DMS 273 (cell line): ENCODE measurements around the gene TBC1D22A.
A peak's percentile ranks its signal among the peaks of the same experiment; 100 is the strongest.

ENCODE experiments used
- DNase-seq: peaks from one replicate; lab custom pipeline; 2025; ENCODE audit not compliant: unreplicated experiment; lab: John Stamatoyannopoulos, UW

TBC1D22A gene

DNA sequence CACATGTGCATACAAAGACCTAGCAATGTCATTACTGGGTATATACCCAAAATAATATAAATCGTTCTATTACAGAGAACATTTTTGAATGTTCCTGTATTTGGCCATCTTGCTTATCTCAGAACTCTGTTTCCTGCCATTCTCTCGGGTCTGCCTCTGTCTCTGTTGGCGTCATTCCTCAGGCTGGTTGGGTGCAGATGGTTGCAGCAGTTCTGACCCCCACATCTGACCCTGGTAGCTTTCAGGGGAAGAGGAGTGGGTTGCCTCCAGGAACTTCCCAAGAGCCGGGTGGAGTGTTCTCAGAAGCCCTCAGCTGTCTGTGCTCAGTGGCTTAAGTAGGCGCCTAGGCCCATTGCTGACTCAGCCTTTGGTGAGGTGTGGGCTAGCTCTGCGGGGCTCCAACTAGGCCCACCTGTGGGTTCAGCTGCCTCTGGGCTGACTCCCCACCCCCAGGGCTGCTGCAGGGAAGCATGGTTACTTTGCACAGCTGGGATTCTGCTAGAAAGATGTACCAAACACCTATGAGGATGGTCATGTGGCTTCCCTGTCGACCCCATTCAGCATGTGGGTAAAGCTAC, 114.0 kb downstream of the TBC1D22A start:
- no peak for DNase-seq

DNA sequence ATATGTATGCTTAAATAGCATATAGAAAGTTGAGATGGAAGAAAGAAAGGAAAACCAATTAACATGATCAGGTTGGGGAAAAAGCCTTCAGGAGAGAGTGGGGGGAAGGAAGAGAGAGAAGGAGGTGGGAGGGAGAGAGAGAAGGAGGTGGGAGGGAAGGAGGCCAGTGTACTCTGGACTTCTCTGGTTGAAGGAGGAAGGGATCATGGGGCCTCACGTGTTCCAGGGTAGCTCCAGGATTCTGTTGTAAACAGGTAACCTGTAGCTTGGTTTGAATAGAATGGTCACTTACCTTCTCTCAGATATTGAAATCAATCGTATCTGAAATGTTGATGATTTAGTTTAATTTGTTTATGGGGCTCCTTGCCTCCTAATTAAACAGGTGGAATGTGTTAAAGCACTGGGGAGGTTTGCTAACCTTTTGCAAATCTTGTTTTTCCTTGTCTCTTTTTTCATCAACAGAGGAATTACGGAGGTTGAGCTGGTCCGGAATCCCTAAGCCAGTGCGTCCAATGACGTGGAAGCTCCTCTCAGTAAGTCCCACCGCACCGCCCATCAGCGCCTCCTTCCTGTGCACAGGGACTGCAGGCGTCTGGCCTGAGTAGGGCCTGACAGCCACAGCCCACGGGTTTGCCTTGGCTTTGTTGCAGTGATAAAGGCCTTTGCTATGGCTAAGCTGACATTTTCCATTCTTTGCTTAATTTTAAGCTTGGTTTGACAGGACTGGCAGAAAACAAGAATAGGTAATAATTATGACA, 115.9 kb downstream of the TBC1D22A start:
- no peak for DNase-seq

DNA sequence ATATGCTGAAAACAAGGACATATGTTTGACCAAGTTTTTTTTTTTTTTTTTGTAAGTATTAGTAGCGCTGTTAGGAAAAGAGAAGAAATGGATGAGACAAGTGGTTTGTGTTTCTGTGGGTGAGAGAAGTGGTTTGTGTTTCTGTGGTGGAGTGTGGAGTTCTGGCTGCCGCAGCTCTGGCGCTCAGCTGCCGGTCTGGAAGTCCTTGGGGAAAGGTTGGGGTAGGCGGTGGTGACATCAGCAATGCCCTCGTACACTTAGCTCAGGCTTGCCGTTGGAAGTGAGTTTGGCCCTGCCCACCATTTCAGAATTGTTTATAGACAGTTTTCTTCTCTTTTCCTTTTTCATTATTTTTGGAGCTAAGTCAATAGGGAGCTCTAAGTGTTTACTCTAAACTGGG, 116.6 kb downstream of the TBC1D22A start:
- DNase-seq = no peak

DNA sequence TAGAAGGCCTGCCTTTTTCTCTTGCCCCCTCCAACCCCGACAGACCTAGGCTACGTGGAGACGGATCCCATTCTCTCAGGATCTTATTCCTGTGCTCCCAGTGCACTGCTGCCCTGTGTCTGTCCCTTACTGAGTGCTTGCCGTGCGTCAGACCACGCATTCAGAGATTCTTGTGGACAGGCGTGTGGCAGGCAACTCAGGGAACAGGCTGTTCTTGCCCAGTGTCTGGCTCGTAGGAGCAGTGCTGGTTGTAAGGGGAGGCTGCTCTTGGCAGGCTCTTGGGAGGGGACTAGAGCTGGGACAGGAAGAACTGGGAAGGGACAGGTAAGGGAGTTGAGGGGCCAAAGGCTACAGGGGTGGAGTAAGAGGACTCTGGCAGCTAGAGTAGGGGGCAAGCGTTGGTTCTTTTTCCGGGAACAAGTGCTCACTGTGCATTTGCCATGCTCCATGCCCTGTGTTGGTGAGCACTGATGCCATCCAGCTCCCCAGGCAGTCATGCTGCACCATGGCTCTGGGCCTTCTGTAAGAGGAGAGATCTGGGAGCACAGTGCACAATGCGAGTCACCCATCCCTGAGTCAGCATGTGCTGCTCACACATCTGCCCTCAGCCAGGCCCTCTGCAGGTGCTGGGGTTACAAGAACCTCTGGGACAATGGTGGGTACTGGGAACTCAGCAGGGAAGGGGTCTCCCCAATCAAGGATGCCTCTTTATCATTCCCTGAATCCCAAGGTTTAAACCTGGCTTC, 119.1 kb downstream of the TBC1D22A start:
- DNase-seq = no peak

DNA sequence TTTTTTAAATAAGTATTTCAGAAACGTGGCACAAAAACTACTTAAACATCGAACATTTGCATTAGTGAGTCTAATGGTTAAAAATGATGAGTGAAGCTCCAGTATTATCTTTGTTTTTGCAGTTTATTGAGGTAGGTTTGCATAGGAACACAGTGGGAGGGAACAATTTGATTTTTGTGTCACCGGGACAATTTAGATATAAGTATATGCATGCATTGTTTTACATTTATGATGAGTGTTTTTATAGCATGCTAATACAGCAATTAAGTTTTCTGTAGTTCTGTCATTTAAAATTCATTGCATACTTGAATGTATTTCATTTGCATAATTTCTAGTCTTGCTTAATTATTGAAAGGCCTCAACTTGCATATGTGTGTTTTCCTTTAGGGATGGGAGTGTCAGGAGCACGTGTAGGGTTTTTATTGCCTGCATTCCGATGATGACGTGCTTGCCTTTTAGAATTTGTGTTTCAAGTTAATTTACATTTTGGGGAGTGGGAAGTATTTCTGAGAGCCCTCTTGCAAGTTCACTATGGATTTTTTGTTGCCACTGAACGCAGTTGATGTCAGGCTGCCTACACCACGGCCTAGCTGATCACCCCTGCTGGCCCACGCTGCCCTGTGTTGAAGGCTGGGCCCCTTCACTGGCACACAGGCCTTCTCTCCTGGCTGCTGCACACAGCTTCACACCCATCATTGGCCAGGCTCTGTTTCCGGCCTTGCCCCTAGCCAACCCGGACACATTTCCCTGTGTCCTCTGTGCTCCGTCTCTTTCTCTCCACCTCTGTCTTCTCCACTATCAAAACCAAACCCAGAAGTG, 120.9 kb downstream of the TBC1D22A start:
- no peak for DNase-seq

DNA sequence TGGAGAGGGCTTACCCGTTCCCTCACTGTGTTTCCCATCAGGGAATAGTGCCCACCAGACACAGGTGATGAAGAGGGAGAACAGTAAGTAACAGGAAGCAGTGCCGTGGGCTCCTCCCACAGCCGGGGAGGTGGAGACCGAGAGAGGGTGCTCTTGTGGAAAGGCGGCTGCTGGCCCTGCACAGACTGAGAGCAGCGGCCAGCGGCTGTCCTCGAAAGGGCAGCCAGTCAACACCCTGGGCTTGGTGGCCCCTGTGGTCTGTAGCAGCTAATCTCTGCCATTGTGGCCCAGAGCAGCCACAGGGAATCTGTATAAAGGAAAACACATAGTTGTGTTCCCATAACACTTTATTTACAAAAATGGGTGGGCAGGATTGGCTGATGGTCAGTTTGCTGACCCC, 121.9 kb downstream of the TBC1D22A start:
- DNase-seq = no peak

DNA sequence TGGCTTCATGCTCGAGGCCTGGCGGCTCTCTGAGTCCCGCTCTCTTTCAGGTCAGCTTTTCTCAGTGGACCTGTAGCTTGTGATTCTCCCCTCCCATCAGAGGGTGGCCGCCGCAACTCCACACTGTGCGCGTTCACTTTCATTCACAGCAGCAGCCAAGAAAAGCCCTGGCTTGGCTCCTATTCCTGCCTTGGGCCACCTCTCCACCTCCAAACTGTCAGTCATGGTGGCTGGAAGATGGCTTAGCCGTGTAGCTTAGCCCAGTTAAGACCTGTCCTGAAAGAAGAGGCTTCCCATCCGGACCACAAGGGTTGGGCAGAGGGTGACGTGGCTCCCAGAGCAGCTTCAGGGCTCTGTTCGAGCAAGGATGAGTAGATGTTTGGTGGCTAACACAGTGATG, 125.5 kb downstream of the TBC1D22A start:
- DNase-seq = no peak

DNA sequence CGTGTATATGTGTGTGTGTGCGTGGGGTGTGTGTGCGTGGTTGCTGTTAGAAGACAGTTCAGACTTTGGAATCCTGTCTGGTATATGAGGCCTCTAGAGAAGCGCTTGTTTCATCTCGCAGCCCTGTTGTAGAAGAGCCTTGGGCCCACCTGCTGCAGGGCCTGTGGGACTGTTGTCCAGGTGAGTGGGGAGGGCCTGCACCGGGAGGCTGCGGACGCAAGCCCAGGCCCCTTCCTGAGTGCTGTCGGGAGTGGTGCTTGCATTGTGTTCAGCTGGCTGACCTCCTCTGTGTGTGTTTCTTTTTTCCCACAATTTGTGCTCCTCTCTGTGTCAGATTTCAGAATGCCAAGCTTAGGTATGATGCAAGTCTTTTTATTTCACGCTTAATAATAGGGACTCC, 128.4 kb downstream of the TBC1D22A start:
- no peak for DNase-seq

DNA sequence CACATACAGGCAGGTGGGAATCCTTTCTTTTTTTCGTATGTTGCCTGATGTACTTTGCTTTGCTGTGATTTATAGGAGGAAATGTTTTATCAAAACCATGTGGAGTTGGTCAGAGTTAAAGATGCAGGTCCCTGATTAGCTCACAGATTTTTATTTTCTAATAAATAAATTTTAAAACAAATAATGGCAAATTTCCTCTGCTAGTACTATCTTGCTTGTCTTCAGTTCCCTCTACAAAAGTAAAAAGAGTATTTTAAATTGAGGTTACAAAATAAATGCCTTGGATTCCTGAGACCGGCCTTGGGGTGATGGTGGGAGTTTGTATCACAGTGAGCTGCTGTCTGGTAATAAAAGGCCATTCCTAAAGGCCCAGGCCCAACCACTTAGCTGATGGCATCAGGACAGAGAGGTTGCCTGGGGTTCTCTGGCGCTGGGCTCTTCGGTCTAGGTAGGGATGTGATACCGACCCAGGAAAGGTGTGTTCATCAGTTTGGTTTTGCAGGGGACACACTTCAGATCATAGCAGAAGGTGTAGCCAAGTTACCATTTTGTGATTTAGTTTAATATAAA, 129.0 kb downstream of the TBC1D22A start:
- no peak for DNase-seq

DNA sequence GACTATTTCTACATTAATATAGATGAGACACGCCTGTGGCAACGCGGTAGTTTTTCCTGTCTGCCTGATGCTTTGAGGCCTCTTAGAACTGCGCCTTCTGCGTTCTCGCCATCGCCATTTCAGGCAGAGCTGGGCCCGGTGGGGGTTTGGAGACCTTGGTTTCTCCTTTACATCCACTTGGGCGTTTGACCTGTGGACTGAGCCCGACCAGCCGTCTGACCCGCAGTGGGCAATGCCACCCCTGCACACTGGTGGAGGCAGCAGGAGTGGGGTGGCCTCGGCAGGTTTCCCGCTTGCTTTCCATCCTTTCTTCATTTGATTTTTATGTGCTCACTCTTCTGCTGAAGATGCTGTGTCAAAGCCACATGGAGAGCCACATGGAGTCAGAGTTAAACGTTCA, 130.4 kb downstream of the TBC1D22A start:
- DNase-seq = no peak

DNA sequence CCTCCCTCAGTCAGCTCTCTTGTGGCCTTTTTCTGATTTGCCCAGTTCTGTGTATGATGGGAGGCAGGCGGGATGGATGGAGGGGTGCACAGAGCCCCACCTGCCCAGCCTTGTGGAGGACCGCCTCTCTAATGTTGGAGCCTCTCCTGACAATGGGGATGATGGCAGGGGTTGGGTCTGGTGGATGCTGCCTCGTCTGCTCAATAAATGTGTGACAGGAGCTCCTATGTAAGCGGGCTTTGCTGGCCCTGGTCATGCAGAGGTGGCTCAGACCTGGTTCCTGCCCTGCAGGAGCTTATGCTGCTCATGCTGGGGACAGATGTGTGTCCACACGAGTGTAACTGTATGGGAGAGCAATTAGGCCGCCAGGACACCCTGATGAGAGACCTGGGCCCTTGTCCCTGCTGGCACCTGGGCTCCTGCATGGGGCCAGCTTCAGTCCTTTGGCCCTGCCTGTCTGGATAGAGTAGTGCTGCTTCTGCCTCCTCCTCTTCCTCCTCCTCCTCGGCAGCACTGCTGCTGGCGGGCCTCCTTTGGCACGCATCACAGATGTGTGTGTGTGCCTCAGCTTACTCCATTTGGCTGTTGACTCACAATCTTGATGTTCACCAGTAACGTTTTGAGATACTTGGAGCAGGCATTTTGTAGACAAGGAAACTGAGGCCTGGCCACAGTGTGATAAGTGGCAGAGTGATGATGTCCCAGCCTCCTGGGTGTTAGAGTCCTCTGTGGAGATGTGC, 131.0 kb downstream of the TBC1D22A start:
- no peak for DNase-seq

DNA sequence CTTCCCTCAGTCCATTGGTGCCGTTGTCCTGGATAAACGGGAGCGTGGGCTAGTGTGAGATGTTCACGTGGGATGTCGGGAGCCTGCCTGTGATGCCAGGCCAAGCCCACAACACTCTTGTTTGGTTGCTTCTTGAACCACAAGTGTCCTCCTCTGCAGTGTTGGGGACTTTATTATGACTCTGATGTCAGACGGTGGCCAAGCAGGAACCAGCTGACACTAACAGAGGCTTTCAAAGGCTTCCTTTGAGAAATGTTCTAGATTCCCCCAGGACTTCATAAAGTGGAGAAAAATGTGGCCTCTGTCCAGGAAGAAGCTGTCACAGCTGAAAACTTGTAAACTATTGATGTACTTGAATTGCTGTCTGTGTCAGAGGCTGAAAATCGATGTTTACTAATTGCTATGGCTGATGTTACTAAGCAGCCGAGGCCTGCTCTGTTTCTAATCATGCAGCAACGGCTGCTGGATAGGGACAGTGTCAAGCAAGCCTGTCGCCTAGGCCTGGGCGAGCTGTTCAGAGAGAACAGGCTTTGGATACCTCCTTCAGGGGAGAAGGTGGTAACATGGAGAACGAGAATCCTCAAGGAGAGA, 131.7 kb downstream of the TBC1D22A start:
- DNase-seq = no peak

DNA sequence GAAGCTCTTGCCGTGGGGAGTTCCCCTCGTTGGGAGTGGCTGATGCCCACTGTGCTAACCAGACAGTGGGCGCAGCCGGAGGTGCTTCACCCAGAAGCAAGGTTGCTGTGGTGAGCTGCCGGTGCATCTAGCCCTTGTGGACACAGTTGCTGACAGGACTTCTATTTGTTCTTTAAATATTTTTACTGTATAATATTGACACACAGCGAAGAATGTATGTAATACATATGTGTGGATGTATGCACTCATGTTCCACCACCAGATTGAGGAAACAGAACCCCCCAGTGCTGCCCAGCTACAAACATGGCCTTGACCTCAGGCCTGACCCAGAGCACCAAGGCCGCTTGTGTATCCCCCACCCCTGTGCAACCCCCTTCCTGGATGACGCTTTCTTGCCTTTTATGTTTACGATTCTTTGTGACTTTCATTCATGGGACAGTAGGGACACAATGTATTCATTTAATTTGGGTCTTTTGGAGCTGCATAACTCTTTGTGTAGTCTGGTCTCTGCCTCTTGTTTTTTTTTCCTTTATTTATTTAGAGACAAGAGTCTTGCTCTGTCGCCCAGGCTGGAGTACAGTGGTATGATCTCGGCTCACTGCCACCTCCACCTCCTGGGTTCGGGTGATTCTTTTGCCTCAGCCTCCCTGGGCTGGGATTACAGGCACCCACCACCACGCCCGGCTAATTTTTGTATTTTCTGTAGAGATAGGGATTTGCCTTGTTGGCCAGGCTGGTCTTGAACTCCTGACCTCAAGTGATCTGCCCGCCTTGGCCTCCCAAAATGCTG, 132.6 kb downstream of the TBC1D22A start:
- DNase-seq = no peak

DNA sequence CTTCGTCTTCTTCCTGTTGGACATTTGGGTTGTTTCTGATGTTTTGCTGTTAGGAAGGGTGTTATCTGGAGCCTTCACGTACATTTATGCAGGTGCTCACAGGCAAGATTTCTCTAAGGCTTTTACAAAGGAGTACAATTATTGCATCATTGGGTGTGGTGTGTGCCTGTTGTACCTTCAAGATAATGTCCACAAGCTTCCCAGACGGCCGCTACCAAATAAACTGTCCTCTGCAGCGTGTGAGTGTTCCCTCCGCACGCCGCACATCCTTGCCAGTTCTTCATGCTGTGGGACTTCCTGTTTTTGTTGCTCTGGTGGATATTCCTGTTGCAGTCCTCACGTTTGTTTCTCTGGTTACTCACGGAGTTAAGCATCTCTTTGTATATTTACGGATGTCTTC, 133.3 kb downstream of the TBC1D22A start:
- no peak for DNase-seq

DNA sequence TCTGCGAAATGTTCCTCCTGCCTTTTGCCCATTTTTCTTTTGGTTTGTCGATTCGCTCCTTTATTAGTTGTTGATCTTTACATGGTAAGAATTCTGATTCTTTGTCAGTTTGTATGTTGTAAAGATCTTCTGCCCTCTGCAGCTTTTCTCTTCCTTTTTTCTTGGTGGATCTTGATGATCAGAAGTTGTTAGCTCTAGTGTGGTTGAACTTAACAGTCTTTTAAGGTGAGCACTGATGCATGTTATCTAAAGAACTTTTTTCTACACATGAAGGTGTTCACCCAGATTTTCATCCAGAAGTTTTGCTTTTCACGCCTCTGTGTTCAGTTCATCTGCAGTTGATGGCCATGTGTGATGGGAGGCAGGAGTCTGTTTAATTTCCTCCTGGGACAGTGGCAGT, 133.7 kb downstream of the TBC1D22A start:
- DNase-seq = no peak

DNA sequence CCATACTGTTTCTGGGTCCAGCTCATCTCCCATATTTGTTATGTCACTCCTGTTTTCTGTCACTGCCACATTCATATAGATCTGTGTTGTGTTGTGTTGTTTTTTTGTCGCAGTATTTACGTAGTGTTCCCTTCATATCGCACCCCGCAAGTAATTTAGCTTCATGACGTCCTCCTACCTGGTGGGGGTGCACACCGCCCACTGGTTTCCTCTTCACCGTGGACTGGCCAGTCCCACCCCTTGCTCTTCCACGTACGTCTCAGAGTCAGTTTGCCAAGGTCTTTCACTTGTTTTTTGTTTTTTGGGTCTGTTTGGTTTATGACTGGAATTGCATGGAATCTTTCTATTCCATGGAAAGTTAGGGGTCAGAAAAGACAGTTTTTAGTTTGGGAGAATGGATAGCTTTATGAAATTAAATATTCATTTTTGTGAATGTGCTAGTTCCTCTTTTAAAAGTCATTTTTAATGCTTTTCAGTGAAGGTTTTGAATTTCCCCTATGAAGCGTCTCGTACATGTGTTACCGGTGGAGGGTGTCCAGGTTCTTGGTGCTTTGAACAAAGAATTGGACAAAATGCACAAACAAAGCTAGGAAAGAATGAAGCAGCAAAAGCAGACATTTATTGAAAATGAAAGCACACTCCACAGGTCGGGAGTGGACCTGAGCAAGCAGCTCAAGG, 134.3 kb downstream of the TBC1D22A start:
- DNase-seq = no peak

DNA sequence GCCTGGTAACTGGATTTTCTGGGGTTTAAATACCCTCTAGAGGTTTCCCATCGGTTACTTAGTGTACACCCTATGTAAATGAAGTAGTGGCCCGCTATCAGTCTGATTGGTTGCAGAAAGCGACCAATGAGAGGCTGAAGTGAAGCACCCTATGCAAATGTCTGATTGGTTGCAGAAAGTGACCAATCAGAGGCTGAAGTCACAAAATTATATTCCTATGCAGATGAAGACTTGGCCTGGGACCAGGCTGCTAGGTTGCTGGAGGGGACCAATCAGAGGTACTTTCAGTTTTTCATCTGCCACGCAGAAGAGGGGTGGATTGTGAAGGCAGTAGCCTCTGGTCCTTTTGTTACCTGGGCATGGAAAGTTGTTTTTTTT, 134.8 kb downstream of the TBC1D22A start:
- DNase-seq = peak; percentile 19

DNA sequence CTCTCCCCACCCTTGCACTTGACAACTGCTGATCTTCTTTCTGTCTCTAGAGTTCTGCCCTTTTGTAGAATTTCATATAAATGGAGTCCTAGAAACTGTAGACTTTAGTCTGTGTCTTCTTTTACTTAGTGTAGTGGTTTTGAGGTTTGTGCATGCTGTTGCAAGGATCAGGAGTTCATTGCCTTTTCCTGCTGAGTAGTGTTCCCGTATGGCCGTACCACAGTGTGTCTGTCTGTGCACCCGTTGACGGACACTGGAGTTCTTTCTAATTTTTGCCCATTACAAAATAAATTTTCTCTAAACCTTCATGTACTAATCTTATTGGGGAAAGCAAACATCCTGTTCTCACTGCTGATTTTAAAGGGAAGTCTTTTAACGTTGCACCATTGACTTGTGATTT, 138.1 kb downstream of the TBC1D22A start:
- DNase-seq = no peak

DNA sequence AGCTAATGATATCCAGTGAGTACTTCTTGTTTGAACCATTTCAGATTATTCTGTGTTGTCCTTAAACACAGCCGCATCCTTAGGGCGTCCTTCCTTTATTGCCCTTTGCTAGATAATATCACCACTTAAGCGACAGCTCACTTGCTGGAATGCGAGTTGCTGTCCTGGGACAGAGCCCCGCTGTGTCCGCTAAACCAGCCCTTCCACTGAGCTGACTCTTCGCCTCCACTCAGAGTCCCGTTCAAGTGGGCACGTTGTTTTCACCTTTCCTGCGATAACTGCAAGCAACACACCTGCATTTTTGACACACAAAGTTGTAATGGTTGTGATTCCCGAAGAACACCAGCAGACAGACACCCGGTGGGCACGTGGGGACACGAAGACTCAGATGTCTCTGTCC, 140.0 kb downstream of the TBC1D22A start:
- no peak for DNase-seq
